ENCODE measurements around the gene AGBL5.

AGBL5 gene

GRCh38 chr2:27094353-27094984, 43.0 kb downstream of the AGBL5 start:
- Histone ChIP-seq H3K9me3 (ENCODE audit: control insufficient read depth, low read length) (no peaks in the 10 kb centered on the region), H3K27ac (ENCODE audit: low read depth, low read length, severe bottlenecking) (no peak overlapping the region), H3K4me3 (ENCODE audit: extremely low read depth, insufficient read depth, low read length, poor library complexity, severe bottlenecking) (no peak overlapping the region), H3K4me1 (ENCODE audit: control insufficient read depth, insufficient read depth, low read length, poor library complexity, severe bottlenecking) (peaks cover 9% of the 10 kb centered on the region), H3K36me3 (ENCODE audit: control insufficient read depth, insufficient read depth, low read length) (no peaks in the 10 kb centered on the region)
- WGBS, 2 experiments (ENCODE audit: insufficient coverage in 2 of 2): 92 to 93% methylated on average over 22 to 24 of the region's 24 CpGs

GRCh38 chr2:27095427-27095744, 43.9 kb downstream of the AGBL5 start:
- Histone ChIP-seq H3K4me1 (ENCODE audit: control insufficient read depth, insufficient read depth, low read length, poor library complexity, severe bottlenecking) (peaks cover 9% of the 10 kb centered on the region), H3K9me3 (ENCODE audit: control insufficient read depth, low read length) (no peaks in the 10 kb centered on the region), H3K4me3 (ENCODE audit: extremely low read depth, insufficient read depth, low read length, poor library complexity, severe bottlenecking) (no peak overlapping the region), H3K27ac (ENCODE audit: low read depth, low read length, severe bottlenecking) (no peak overlapping the region), H3K36me3 (ENCODE audit: control insufficient read depth, insufficient read depth, low read length) (no peaks in the 10 kb centered on the region)
- 90 to 100% methylated on average over 2 of the region's 2 CpGs for WGBS, 2 experiments (ENCODE audit: insufficient coverage in 2 of 2)

GRCh38 chr2:27095745-27096651, 44.5 kb downstream of the AGBL5 start:
- Histone ChIP-seq H3K9me3 (ENCODE audit: control insufficient read depth, low read length) (no peaks in the 10 kb centered on the region), H3K4me3 (ENCODE audit: extremely low read depth, insufficient read depth, low read length, poor library complexity, severe bottlenecking) (no peak overlapping the region), H3K36me3 (ENCODE audit: control insufficient read depth, insufficient read depth, low read length) (no peaks in the 10 kb centered on the region), H3K4me1 (ENCODE audit: control insufficient read depth, insufficient read depth, low read length, poor library complexity, severe bottlenecking) (peaks cover 9% of the 10 kb centered on the region), H3K27ac (ENCODE audit: low read depth, low read length, severe bottlenecking) (no peak overlapping the region)
- WGBS, 2 experiments (ENCODE audit: insufficient coverage in 2 of 2): 37 to 39% methylated on average over 14 to 16 of the region's 18 CpGs

- Histone ChIP-seq H3K4me1 (ENCODE audit: control insufficient read depth, insufficient read depth, low read length, poor library complexity, severe bottlenecking) (peaks cover 9% of the 10 kb centered on the region), H3K9me3 (ENCODE audit: control insufficient read depth, low read length) (no peaks in the 10 kb centered on the region), H3K4me3 (ENCODE audit: extremely low read depth, insufficient read depth, low read length, poor library complexity, severe bottlenecking) (no peak overlapping the region), H3K36me3 (ENCODE audit: control insufficient read depth, insufficient read depth, low read length) (no peaks in the 10 kb centered on the region), H3K27ac (ENCODE audit: low read depth, low read length, severe bottlenecking) (no peak overlapping the region)
- 86 to 100% methylated on average over 2 to 3 of the region's 3 CpGs for WGBS, 2 experiments (ENCODE audit: insufficient coverage in 2 of 2)
Observed at GRCh38 chr2:27096748-27097297, 45.4 kb downstream of the AGBL5 start.

- H3K36me3 ChIP-seq (ENCODE audit: control insufficient read depth, insufficient read depth, low read length): no peaks in the 10 kb centered on the region
- WGBS, 2 experiments (ENCODE audit: insufficient coverage in 2 of 2): 86 to 94% methylated on average over 10 of the region's 14 CpGs
- H3K4me3 ChIP-seq (ENCODE audit: extremely low read depth, insufficient read depth, low read length, poor library complexity, severe bottlenecking): no peak overlapping the region
- no peak overlapping the region for H3K27ac ChIP-seq (ENCODE audit: low read depth, low read length, severe bottlenecking)
- no peaks in the 10 kb centered on the region for H3K9me3 ChIP-seq (ENCODE audit: control insufficient read depth, low read length)
- peaks cover 8% of the 10 kb centered on the region for H3K4me1 ChIP-seq (ENCODE audit: control insufficient read depth, insufficient read depth, low read length, poor library complexity, severe bottlenecking)
Observed at GRCh38 chr2:27097341-27097740, 45.9 kb downstream of the AGBL5 start.

GRCh38 chr2:27099334-27099955, 48.0 kb downstream of the AGBL5 start:
- 91 to 95% methylated on average over 14 to 16 of the region's 19 CpGs for WGBS, 2 experiments (ENCODE audit: insufficient coverage in 2 of 2)
- no peaks in the 10 kb centered on the region for H3K9me3 ChIP-seq (ENCODE audit: control insufficient read depth, low read length)
- H3K4me3 ChIP-seq (ENCODE audit: extremely low read depth, insufficient read depth, low read length, poor library complexity, severe bottlenecking): no peak overlapping the region
- H3K36me3 ChIP-seq (ENCODE audit: control insufficient read depth, insufficient read depth, low read length): no peaks in the 10 kb centered on the region
- H3K4me1 ChIP-seq (ENCODE audit: control insufficient read depth, insufficient read depth, low read length, poor library complexity, severe bottlenecking): no peaks in the 10 kb centered on the region
- no peak overlapping the region for H3K27ac ChIP-seq (ENCODE audit: low read depth, low read length, severe bottlenecking)

- Histone ChIP-seq H3K36me3 (ENCODE audit: control insufficient read depth, insufficient read depth, low read length) (no peaks in the 10 kb centered on the region), H3K9me3 (ENCODE audit: control insufficient read depth, low read length) (no peaks in the 10 kb centered on the region), H3K4me1 (ENCODE audit: control insufficient read depth, insufficient read depth, low read length, poor library complexity, severe bottlenecking) (no peaks in the 10 kb centered on the region), H3K27ac (ENCODE audit: low read depth, low read length, severe bottlenecking) (no peak overlapping the region), H3K4me3 (ENCODE audit: extremely low read depth, insufficient read depth, low read length, poor library complexity, severe bottlenecking) (no peak overlapping the region)
- WGBS, 2 experiments (ENCODE audit: insufficient coverage in 2 of 2): 86 to 93% methylated on average over 8 to 10 of the region's 10 CpGs
Observed at GRCh38 chr2:27100036-27100435, 48.6 kb downstream of the AGBL5 start.

GRCh38 chr2:27102329-27102728, 50.9 kb downstream of the AGBL5 start:
- Histone ChIP-seq H3K27ac (ENCODE audit: low read depth, low read length, severe bottlenecking) (no peak overlapping the region), H3K36me3 (ENCODE audit: control insufficient read depth, insufficient read depth, low read length) (no peaks in the 10 kb centered on the region), H3K4me1 (ENCODE audit: control insufficient read depth, insufficient read depth, low read length, poor library complexity, severe bottlenecking) (no peaks in the 10 kb centered on the region), H3K4me3 (ENCODE audit: extremely low read depth, insufficient read depth, low read length, poor library complexity, severe bottlenecking) (no peak overlapping the region), H3K9me3 (ENCODE audit: control insufficient read depth, low read length) (no peaks in the 10 kb centered on the region)
- 80 to 87% methylated on average over 1 to 3 of the region's 5 CpGs for WGBS, 2 experiments (ENCODE audit: insufficient coverage in 2 of 2)

- H3K36me3 ChIP-seq (ENCODE audit: control insufficient read depth, insufficient read depth, low read length): no peaks in the 10 kb centered on the region
- no peaks in the 10 kb centered on the region for H3K4me1 ChIP-seq (ENCODE audit: control insufficient read depth, insufficient read depth, low read length, poor library complexity, severe bottlenecking)
- no peaks in the 10 kb centered on the region for H3K9me3 ChIP-seq (ENCODE audit: control insufficient read depth, low read length)
- no peak overlapping the region for H3K27ac ChIP-seq (ENCODE audit: low read depth, low read length, severe bottlenecking)
- no peak overlapping the region for H3K4me3 ChIP-seq (ENCODE audit: extremely low read depth, insufficient read depth, low read length, poor library complexity, severe bottlenecking)
- WGBS, 2 experiments (ENCODE audit: insufficient coverage in 2 of 2): 81 to 94% methylated on average over 3 of the region's 3 CpGs
Observed at GRCh38 chr2:27105981-27106380, 54.5 kb downstream of the AGBL5 start.

- WGBS, 2 experiments (ENCODE audit: insufficient coverage in 2 of 2): 100% methylated on average over 1 of the region's 2 CpGs; no CpG with 5 or more reads in 1 of the 2 experiments
- H3K27ac ChIP-seq (ENCODE audit: low read depth, low read length, severe bottlenecking): no peak overlapping the region
- H3K9me3 ChIP-seq (ENCODE audit: control insufficient read depth, low read length): no peaks in the 10 kb centered on the region
- H3K4me1 ChIP-seq (ENCODE audit: control insufficient read depth, insufficient read depth, low read length, poor library complexity, severe bottlenecking): no peaks in the 10 kb centered on the region
- H3K36me3 ChIP-seq (ENCODE audit: control insufficient read depth, insufficient read depth, low read length): no peaks in the 10 kb centered on the region
- no peak overlapping the region for H3K4me3 ChIP-seq (ENCODE audit: extremely low read depth, insufficient read depth, low read length, poor library complexity, severe bottlenecking)
Observed at GRCh38 chr2:27108221-27108620, 56.8 kb downstream of the AGBL5 start.

All from mesodermal cell (in vitro differentiated cells).